Testis (tissue), 5 donors: ENCODE results near the gene OLFM1. TPM values are rescaled to one million over a fixed set of nuclear protein-coding genes. Genes with fewer than 3 reads are reported as not detected.

Experiments used
- DNase-seq: peaks from one replicate; pipeline ENCODE4 v3.0.0-alpha.2; 2019
- H3K27ac ChIP-seq, 2 donors: fragments of 200-600 bp; sonication (generic); one replicate each; pipeline ENCODE4 v1.5.1; 2019
- H3K27me3 ChIP-seq: fragments of 200-600 bp; sonication (generic); one replicate; pipeline ENCODE4 v1.5.1; 2019
- H3K36me3 ChIP-seq: fragments of 200-600 bp; sonication (generic); one replicate; pipeline ENCODE4 v1.5.1; 2017; ENCODE audit warnings: low read depth; ENCODE audit errors: missing control alignments
- H3K4me1 ChIP-seq: fragments of 200-600 bp; sonication (generic); one replicate; pipeline ENCODE4 v1.5.1; 2019
- H3K4me3 ChIP-seq, 2 donors: fragments of 200-600 bp; sonication (generic); one replicate each; pipeline ENCODE4 v1.5.1; 2017 to 2019
- H3K9me3 ChIP-seq: fragments of 200-600 bp; sonication (generic); one replicate; pipeline ENCODE4 v1.5.1; 2017
- POLR2A ChIP-seq: fragments of 450-650 bp; IDR thresholded peaks from one replicate; pipeline ENCODE4 v1.6.1; 2017; ENCODE audit warnings: antibody characterized with exemption, mild to moderate bottlenecking, moderate library complexity
- WGBS, 2 donors: methylation state at CpG; one replicate each; pipeline ENCODE4 v1.1.5; 2018; 5-methylcytosine and 5-hydroxymethylcytosine counted together
- intact Hi-C: fragments of 100-400 bp; cut with DNase I; formaldehyde crosslinking; loops from one replicate; pipeline ENCODE4 v1.15.1; 2023; ENCODE audit warnings: low total_unique reads
- long read RNA-seq, 2 donors: transcript quantifications; one replicate each; lab custom pipeline, GENCODE V29; 2026
- polyA plus RNA-seq: library from polyadenylated mRNA; stranded (reverse); fragments of 350-450 nt; fragmentation: Illumina TruSeq; extraction: RNeasy Lipid Tissue Mini Kit (QIAGEN cat#74804); gene quantifications from one replicate; pipeline ENCODE4 v1.2.3, GENCODE V29; 2014; ENCODE audit warnings: low read depth, low replicate concordance; ENCODE audit not compliant: insufficient read depth
- total RNA-seq, 2 donors: library from RNA; depleted of rRNA; stranded (reverse); fragments of >200 nt; gene quantifications; one replicate each; pipeline ENCODE4 v1.2.3, GENCODE V29; 2016
- TF ChIP-seq, protein P1 (sequence below), 3 experiments: fragments of 450-650 bp in 2 of 3; fragments of 200-600 bp in 1 of 3; sonication (generic) in 1 of 3; IDR thresholded peaks; one replicate each; pipeline ENCODE4 v1.5.1; 2016 to 2019; ENCODE audit warnings: antibody characterized with exemption in 3 of 3, mild to moderate bottlenecking in 2 of 3, moderate library complexity in 1 of 3

OLFM1 gene
- 10 to 100 TPM; 13.9 to 24.4 TPM for total RNA-seq
- polyA plus RNA-seq, result 16.0 TPM
- long read RNA-seq, donor 1, partial matches to known transcripts, result 0 of 8 reads
- long read RNA-seq, donor 1, other reads (novel, unspliced or antisense), result 0 of 8 reads
- long read RNA-seq, donor 2, partial matches to known transcripts, result 0 of 6 reads
- long read RNA-seq, donor 2, other reads (novel, unspliced or antisense), result 0 of 6 reads

DNA sequence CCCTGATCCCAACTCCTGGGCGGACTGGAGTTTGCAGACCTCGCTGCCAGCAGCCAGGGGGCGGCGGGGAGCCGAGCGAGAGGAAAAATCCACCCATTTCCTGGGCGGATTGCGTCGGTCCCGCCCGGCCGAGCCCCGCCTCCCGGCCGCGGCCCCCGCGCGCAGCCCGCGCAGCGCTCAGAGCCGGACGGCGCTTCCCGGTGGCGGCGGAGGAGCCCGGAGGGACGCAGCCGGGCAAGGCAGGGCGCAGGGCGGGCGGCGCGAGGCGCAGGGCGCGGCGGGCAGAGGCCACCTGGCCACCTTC lies at the start of gene OLFM1:
TSS of gene OLFM1 (plus strand) at position 180 of the 304 bp plus-strand sequence. CDS start 322 bp downstream, outside the sequence.
- no peak within 1 kb of the TSS for H3K27ac ChIP-seq
- H3K4me3 ChIP-seq, result peak within 1 kb of the TSS; percentile 26 to 52
- H3K27me3 ChIP-seq, result no peaks in the 10 kb centered on the region
- peak; percentile 88 for DNase-seq
- 4% methylated on average over 5 of the region's 40 CpGs; no CpG with 5 or more reads in 1 of the 2 donors for WGBS, 2 donors
- TF ChIP-seq, protein P1, sequence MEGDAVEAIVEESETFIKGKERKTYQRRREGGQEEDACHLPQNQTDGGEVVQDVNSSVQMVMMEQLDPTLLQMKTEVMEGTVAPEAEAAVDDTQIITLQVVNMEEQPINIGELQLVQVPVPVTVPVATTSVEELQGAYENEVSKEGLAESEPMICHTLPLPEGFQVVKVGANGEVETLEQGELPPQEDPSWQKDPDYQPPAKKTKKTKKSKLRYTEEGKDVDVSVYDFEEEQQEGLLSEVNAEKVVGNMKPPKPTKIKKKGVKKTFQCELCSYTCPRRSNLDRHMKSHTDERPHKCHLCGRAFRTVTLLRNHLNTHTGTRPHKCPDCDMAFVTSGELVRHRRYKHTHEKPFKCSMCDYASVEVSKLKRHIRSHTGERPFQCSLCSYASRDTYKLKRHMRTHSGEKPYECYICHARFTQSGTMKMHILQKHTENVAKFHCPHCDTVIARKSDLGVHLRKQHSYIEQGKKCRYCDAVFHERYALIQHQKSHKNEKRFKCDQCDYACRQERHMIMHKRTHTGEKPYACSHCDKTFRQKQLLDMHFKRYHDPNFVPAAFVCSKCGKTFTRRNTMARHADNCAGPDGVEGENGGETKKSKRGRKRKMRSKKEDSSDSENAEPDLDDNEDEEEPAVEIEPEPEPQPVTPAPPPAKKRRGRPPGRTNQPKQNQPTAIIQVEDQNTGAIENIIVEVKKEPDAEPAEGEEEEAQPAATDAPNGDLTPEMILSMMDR (IDR thresholded peaks at IDR 0.05), result peak; percentile 77 to 94 (median 91)
- no peak for TF ChIP-seq POLR2A
- no peaks in the 10 kb centered on the region for H3K36me3 ChIP-seq
- peaks cover 21% of the 10 kb centered on the region for H3K4me1 ChIP-seq
- no peaks in the 10 kb centered on the region for H3K9me3 ChIP-seq
- intact Hi-C loops, result loop anchor here (5.0 kb wide), 2 partner anchors 255 to 325 kb away; no protein-coding TSS in a partner anchor

DNA sequence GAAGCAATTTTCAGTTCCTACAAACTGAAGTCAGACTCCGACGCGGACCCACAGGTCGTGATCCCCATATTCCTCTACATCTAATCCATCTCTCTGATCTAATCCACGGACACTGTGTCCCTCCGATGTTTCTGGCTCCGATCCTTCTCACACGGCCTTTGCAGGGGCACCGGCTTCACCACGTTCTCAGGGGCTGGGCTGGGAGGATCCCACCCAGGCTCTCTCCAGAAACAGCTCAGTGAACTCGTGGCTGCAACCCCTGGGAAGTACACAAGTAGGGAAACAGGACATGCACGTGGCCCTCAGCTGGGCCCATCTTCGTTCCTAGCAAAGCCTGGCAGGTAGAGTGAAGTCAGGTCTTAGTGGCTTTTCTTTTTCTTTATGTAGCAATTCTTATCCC lies 49.1 kb upstream of the OLFM1 start:
- WGBS, 2 donors, result 52 to 60% methylated on average over 13 of the region's 13 CpGs
- DNase-seq, result no peak
- intact Hi-C loops, result no loop called here
- Histone ChIP-seq H3K27ac (no peak overlapping the region), H3K4me3 (no peak overlapping the region), H3K27me3 (no peaks in the 10 kb centered on the region), H3K9me3 (no peaks in the 10 kb centered on the region), H3K36me3 (no peaks in the 10 kb centered on the region), H3K4me1 (no peaks in the 10 kb centered on the region)
- no peak for TF ChIP-seq POLR2A
- TF ChIP-seq, protein P1 (IDR thresholded peaks at IDR 0.05), result no peak

DNA sequence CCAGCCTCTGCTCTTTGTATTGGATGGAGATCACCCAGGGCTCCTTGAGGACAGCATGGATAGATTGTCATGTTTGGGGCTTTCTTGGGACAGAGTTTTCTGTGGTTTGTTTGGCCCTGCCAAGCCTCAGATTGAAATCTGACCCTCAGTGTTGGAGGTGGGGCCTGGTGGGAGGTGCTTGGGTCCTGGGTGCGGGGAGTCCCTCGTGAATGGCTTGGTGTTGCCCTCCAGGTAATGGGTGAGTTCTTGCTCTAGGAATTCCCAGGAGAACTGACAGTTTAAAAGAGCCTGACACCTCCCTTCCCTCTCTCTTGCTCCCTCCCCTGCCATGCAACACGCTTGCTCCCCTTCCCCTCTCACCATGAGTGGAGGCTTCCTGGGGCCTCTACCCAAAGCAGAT lies 48.6 kb upstream of the OLFM1 start:
- Histone ChIP-seq H3K27ac (no peak overlapping the region), H3K4me1 (no peaks in the 10 kb centered on the region), H3K36me3 (no peaks in the 10 kb centered on the region), H3K4me3 (no peak overlapping the region), H3K9me3 (no peaks in the 10 kb centered on the region), H3K27me3 (no peaks in the 10 kb centered on the region)
- intact Hi-C loops, result no loop called here
- DNase-seq, result no peak
- TF ChIP-seq, protein P1 (IDR thresholded peaks at IDR 0.05), result no peak
- no peak for TF ChIP-seq POLR2A
- 72 to 89% methylated on average over 2 to 3 of the region's 3 CpGs for WGBS, 2 donors

DNA sequence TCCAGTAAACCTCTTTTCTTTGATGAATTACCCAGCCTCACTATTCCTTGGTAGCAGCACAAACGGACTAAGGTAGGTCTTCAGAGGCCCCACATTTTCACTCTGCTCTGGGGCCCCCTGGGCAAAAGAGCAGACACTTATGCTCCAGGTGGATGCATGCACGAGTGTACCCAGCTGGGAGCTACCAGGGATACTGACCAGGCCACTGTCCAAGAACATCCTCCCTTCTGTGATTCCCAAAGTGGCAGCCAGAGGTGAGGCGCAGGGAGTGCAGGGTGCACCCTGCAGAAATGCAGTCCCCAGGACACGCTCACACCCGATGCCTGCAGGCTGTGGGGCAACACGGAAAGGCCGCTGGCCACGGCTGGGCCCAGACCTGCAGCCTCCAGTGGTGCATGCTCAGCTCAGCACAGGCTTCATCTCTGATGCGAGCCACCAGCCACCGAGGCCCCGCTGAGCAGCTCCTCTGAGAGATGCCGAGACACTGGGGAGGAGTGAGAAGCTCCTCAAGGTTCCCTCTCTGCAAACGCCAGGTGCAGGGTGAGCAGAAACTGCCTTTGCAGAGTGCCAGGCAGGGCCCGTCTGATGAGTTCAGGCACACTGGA lies 48.1 kb upstream of the OLFM1 start:
- intact Hi-C loops, result no loop called here
- H3K36me3 ChIP-seq, result no peaks in the 10 kb centered on the region
- no peak overlapping the region for H3K4me3 ChIP-seq
- TF ChIP-seq, protein P1 (IDR thresholded peaks at IDR 0.05), result no peak
- TF ChIP-seq POLR2A, result no peak
- H3K27ac ChIP-seq, result no peak overlapping the region
- no peaks in the 10 kb centered on the region for H3K4me1 ChIP-seq
- no peaks in the 10 kb centered on the region for H3K27me3 ChIP-seq
- 83 to 90% methylated on average over 4 to 14 of the region's 14 CpGs for WGBS, 2 donors
- peak; percentile 7 for DNase-seq
- no peaks in the 10 kb centered on the region for H3K9me3 ChIP-seq
